Vagina (tissue), 2 donors: Measurements from ENCODE around the gene RIPK3.

Source experiments
- POLR2A ChIP-seq, 2 donors: fragments of 450-650 bp; IDR thresholded peaks; one replicate each; pipeline ENCODE4 v1.6.1; 2017; ENCODE audit warnings: antibody characterized with exemption in 2 of 2, mild to moderate bottlenecking in 2 of 2, moderate library complexity in 2 of 2
- POLR2AphosphoS5 ChIP-seq, 2 donors: sonication (generic); formaldehyde crosslinking; IDR thresholded peaks; one replicate each; pipeline ENCODE4 v1.9.0; 2017; ENCODE audit warnings: antibody characterized with exemption in 2 of 2, mild to moderate bottlenecking in 2 of 2, low read depth in 1 of 2; ENCODE audit not compliant: insufficient read depth in 1 of 2
- TF ChIP-seq, protein P1 (sequence below), 3 experiments: fragments of 450-650 bp in 2 of 3; fragments of 200-600 bp in 1 of 3; sonication (generic) in 1 of 3; IDR thresholded peaks; one replicate each; pipeline ENCODE4 v1.5.1; 2017 to 2019; ENCODE audit warnings: antibody characterized with exemption in 3 of 3, mild to moderate bottlenecking in 2 of 3, moderate library complexity in 2 of 3

DNA sequence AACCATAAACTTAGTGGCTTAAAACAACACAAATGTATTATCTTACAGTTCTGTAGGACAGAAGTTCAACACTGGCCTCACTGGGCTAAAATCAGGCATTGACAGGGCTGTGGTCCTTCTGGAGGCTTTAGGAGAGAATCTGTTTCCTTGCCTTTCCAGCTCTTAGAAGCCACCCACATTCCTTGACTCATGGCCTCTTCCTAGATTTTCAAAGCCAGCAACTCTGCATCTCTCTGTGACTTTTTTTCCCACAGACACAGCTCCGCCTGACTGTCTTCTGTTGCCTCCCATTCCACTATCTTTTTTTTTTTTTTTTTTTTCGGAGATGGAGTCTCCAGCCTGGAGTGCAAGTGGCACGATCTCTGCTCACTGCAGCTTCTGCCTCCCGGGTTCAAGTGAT is 16.4 kb upstream of the RIPK3 start:
- TF ChIP-seq POLR2A (IDR thresholded peaks at IDR 0.05) (no peak), POLR2AphosphoS5 (IDR thresholded peaks at IDR 0.05; ENCODE audit: insufficient read depth in 1 of 2, low read depth in 1 of 2) (no peak)
- TF ChIP-seq, protein P1, sequence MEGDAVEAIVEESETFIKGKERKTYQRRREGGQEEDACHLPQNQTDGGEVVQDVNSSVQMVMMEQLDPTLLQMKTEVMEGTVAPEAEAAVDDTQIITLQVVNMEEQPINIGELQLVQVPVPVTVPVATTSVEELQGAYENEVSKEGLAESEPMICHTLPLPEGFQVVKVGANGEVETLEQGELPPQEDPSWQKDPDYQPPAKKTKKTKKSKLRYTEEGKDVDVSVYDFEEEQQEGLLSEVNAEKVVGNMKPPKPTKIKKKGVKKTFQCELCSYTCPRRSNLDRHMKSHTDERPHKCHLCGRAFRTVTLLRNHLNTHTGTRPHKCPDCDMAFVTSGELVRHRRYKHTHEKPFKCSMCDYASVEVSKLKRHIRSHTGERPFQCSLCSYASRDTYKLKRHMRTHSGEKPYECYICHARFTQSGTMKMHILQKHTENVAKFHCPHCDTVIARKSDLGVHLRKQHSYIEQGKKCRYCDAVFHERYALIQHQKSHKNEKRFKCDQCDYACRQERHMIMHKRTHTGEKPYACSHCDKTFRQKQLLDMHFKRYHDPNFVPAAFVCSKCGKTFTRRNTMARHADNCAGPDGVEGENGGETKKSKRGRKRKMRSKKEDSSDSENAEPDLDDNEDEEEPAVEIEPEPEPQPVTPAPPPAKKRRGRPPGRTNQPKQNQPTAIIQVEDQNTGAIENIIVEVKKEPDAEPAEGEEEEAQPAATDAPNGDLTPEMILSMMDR (IDR thresholded peaks at IDR 0.05), result no peak
